Lower leg skin (tissue), 4 donors: ENCODE data around the gene IL32. TPM values are rescaled to one million over a fixed set of nuclear protein-coding genes. Genes with fewer than 3 reads are reported as not detected.

Source experiments
- DNase-seq, 2 donors: peaks; one replicate each; pipeline ENCODE4 v3.0.0-alpha.2; 2019; ENCODE audit warnings: low spot score in 2 of 2
- H3K4me3 ChIP-seq: fragments of 200-600 bp; sonication (generic); 2 replicates; pipeline ENCODE4 v1.5.1; 2017; ENCODE audit warnings: mild to moderate bottlenecking, low read depth; ENCODE audit not compliant: poor library complexity, severe bottlenecking
- CTCF ChIP-seq, 3 donors: fragments of 450-650 bp; IDR thresholded peaks; one replicate each; pipeline ENCODE4 v1.5.1; 2016; ENCODE audit warnings: antibody characterized with exemption in 3 of 3, mild to moderate bottlenecking in 3 of 3, moderate library complexity in 2 of 3
- POLR2A ChIP-seq, 2 donors: fragments of 450-650 bp; IDR thresholded peaks; one replicate each; pipeline ENCODE4 v1.6.1; 2016 to 2017; ENCODE audit warnings: antibody characterized with exemption in 2 of 2, mild to moderate bottlenecking in 1 of 2, moderate library complexity in 1 of 2
- WGBS, 2 donors: methylation state at CpG; one replicate each; pipeline ENCODE4 v1.1.5; 2018; 5-methylcytosine and 5-hydroxymethylcytosine counted together
- intact Hi-C: fragments of 100-400 bp; cut with DNase I; formaldehyde crosslinking; loops from one replicate; pipeline ENCODE4 v1.15.0; 2023; ENCODE audit warnings: low total_unique reads
- total RNA-seq, 4 donors: library from RNA; depleted of rRNA; stranded (reverse); fragments of >200 nt; gene quantifications; one replicate each; pipeline ENCODE4 v1.1.0, GENCODE V29; 2016

IL32 gene
- total RNA-seq, 4 donors from 2014 or later = 0.80 to 7.2 (median 5.1) TPM

GRCh38 chr16:3023415-3023668, 42.1 kb upstream of the IL32 start:
- no peak for DNase-seq
- intact Hi-C loops = no loop called here
- 3 to 6% methylated on average over 5 to 6 of the region's 6 CpGs for WGBS, 2 donors
- H3K4me3 ChIP-seq = peak overlapping the region; percentile 60
- TF ChIP-seq POLR2A (IDR thresholded peaks at IDR 0.05) = no peak
- no peak for TF ChIP-seq CTCF (IDR thresholded peaks at IDR 0.05)

- 0 to 1% methylated on average over 21 to 37 of the region's 69 CpGs for WGBS, 2 donors
- DNase-seq = peak; percentile 96 to 99
- H3K4me3 ChIP-seq = peak within 1 kb of the TSS; percentile 60
- no peak for TF ChIP-seq CTCF (IDR thresholded peaks at IDR 0.05)
- TF ChIP-seq POLR2A (IDR thresholded peaks at IDR 0.05) = no peak
- intact Hi-C loops = no loop called here
Observed at GRCh38 chr16:3023669-3024478, 41.6 kb upstream of the IL32 start, which contains the start of the genes HCFC1R1 and THOC6. Gene HCFC1R1, minus strand, starts transcription at chr16:3023942. Its CDS starts 1 bp downstream, at chr16:3023941. Gene THOC6, plus strand, starts transcription at chr16:3024035. Its CDS starts 292 bp downstream, at chr16:3024327.

GRCh38 chr16:3025032-3026002, 40.1 kb upstream of the IL32 start:
- H3K4me3 ChIP-seq = no peak overlapping the region
- TF ChIP-seq CTCF (IDR thresholded peaks at IDR 0.05) (no peak), POLR2A (IDR thresholded peaks at IDR 0.05) (no peak)
- intact Hi-C loops = no loop called here
- whole genome bisulfite sequencing, 2 donors = 90 to 91% methylated on average over 17 to 18 of the region's 18 CpGs
- no peak for DNase-seq

GRCh38 chr16:3026003-3026378, 39.4 kb upstream of the IL32 start:
- no peak overlapping the region for H3K4me3 ChIP-seq
- TF ChIP-seq POLR2A (IDR thresholded peaks at IDR 0.05) = no peak
- TF ChIP-seq CTCF (IDR thresholded peaks at IDR 0.05) = no peak
- no peak for DNase-seq
- intact Hi-C loops = no loop called here
- WGBS, 2 donors = 92 to 94% methylated on average over 8 of the region's 8 CpGs

- no peak for DNase-seq
- intact Hi-C loops = no loop called here
- no peak overlapping the region for H3K4me3 ChIP-seq
- TF ChIP-seq POLR2A (IDR thresholded peaks at IDR 0.05) (no peak), CTCF (IDR thresholded peaks at IDR 0.05) (no peak)
- WGBS, 2 donors = 95 to 96% methylated on average over 19 to 22 of the region's 24 CpGs
Observed at GRCh38 chr16:3026609-3027488, 38.6 kb upstream of the IL32 start.
